Measurements from ENCODE around the gene ANKRD61.
"Not testable (repeated sequence)": the region's sequence is repeated elsewhere in the genome, so short reads cannot be mapped to it uniquely, and the experiment has no call there.

Gene ANKRD61

GRCh38 chr7:6030988-6031387, at the start of gene ANKRD61:
Gene ANKRD61 (plus strand): TSS chr7:6031376. CDS start chr7:6031376, 0 bp downstream.
- no peak for DNase-seq (ENCODE audit: low read depth in 2 of 2)

GRCh38 chr7:5987061-5987460, 44.1 kb upstream of the ANKRD61 start:
- not testable (repeated sequence) for DNase-seq (ENCODE audit: low read depth in 2 of 2)

DNA sequence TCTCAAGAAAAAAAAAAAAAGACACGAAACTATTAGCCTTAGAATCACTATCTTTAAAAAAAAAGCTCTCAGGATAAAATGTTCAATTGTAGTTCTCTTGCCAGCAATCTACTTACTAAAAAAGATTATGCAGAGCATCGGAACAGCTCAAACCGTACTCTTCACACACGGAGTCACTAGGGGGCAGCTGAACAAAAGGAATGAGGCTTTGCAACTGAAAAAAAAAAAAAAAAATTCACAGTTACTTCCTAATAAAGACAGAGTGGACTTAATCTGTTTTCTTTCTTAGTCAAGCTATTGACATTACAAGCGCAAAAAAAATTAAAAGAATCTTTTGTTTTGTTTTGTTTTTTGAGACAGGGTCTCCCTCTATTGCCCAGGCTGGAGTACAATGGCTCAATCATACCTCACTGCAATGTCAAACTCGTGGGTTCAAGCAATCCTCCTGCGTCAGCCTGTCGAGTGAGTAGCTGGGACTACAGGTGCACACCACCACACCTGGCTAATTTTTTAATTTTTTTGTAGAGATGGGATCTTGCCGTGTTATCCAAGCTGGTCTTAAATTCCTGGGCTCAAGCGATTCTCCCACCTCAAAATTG, 33.9 kb upstream of the ANKRD61 start:
- DNase-seq (ENCODE audit: low read depth in 2 of 2): peak in 1 of 2 donors; percentile 20

DNA sequence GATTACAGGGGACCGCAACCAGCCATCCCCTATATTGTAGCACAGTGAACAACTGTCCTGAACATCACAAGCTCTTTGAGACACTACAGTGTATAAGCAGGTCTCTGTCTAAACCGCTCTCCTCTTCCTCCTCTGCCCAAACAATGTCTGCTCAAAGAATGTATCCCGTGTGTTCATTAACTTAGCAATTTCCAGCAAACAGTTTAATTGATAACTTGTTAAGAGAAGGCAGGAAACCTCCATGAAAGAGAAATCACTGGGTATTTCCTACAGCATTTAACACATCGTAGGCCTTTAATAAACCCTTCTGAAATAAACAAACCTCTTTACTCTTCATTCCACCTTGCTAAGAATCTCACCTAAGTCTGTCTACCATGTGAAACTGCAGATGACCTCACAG, 23.8 kb upstream of the ANKRD61 start:
- DNase-seq (ENCODE audit: low read depth in 2 of 2): no peak

DNA sequence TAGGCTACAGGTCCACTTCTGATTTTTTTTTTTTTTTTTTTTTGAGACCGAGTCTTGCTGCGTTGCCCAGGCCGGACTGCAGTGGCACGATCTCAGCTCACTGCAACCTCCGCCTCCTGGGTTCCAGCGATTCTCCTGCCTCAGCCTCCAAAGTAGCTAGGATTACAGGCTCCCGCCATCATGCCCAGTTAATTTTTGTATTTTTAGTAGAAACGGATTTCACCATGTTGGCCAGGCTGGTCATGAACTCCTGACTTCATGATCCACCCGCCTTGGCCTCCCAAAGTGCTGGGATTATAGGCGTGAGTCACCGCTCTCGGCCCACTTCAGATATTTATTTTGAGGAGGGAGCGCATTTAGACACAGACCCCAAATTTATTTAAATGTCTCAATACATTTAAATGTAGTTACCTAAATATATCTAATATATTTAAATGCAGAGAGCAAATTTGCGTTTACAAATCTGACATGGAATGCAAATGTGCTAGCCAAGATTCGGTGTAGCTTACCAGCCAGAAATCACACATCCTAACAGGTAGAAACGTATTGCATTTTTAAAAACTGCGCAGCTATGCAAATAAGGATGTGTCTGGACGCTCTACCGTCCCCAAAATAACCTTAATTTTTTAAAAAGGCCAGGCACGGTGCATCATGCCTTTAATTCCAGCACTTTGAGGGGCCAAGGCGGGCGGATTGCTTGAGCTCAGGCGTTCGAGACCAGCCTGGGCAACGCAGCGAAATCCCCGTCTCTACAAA, 23.2 kb upstream of the ANKRD61 start:
- not testable (repeated sequence) for DNase-seq (ENCODE audit: low read depth in 2 of 2)

DNA sequence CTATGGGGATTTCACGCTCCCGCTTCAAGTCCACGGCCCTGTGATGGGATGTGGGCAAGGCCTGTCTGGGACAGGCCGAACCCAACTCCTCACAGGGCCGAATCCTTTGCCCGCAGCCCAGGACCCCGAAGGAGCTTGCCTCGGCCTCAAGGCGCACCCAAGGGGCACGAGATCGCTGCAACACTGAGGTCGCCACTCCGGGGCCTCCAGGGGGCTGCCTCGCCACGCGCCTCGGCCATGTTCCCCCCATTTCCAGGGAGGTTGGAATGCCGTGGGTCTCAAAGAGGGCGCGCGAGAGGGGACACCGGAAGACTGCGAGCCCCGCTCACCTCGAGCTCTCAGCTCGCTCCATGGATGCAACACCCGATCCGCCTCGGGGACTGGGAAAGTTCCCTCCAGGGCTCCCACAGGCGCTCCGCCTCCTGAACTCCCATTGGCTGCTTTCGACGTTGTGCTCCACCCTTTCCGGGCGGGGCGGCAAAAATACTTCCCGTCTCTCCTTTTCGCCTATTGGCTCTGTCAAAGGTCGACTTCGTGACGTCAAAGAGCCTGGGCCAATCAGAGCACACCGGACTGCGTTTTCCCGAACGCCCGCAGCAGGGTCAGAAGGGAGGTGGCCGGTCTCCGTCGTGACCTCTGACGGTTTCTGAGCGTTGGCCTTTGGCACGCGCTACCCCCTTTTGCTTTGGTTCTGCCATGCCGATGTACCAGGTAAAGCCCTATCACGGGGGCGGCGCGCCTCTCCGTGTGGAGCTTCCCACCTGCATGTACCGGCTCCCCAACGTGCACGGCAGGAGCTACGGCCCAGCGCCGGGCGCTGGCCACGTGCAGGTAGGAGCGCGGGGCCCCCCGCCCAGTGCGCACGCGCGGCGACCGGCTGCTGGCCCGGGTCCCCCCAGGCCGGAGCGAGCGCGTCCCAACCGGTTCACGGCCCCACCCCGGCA, 22.2 kb upstream of the ANKRD61 start, which contains the start of the genes AIMP2 and PMS2:
Gene AIMP2, plus strand, starts transcription at position 605 of the 944 bp plus-strand sequence. Its CDS starts 92 bp downstream, at position 697.
Gene PMS2, minus strand, starts transcription at position 382 of the 944 bp plus-strand sequence. Its CDS starts 30 bp downstream, at position 352.
- peak; percentile 95 to 96 for DNase-seq (ENCODE audit: low read depth in 2 of 2)

DNA sequence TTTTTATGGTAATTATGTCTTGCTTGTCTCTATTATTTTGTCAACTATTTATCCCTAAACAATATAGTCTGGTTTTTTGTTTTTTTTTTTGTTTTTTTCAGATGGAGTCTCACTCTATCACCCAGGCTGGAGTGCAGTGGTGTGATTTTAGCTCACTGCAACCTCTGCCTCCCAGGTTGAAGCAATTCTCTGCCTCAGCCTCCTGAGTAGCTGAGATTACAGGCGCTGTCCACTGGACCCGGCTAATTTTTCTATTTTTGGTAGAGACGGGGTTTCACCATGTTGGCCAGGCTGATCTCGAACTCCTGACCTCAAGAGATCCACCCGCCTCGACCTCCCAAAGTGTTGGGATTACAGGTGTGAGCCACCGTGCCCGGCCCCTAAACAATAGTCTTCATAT, 20.8 kb upstream of the ANKRD61 start:
- DNase-seq (ENCODE audit: low read depth in 2 of 2): not testable (repeated sequence)

GRCh38 chr7:6011541-6011940, 19.6 kb upstream of the ANKRD61 start:
- DNase-seq (ENCODE audit: low read depth in 2 of 2): no peak

GRCh38 chr7:6012355-6013104, 18.6 kb upstream of the ANKRD61 start:
- no peak for DNase-seq (ENCODE audit: low read depth in 2 of 2)

GRCh38 chr7:6015917-6016652, 15.1 kb upstream of the ANKRD61 start:
- no peak for DNase-seq (ENCODE audit: low read depth in 2 of 2)

DNA sequence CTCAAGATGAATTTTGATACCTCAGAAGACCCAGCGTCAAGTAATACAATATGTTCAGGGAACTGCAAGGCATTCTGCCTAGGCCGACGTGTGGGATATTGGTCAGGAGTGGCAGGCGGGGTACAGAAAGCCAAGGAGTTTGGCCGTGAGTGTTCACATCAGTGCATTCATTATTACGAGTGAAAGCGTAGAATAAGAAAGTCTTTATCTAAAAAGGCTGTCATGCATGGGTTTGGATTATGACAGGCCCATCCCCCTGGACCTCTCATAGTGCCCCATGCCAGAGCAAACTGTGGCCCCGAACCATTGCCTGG, 14.6 kb upstream of the ANKRD61 start:
- no peak for DNase-seq (ENCODE audit: low read depth in 2 of 2)

GRCh38 chr7:6020371-6021286, 10.5 kb upstream of the ANKRD61 start:
- no peak for DNase-seq (ENCODE audit: low read depth in 2 of 2)

GRCh38 chr7:6022707-6023106, 8.5 kb upstream of the ANKRD61 start:
- no peak for DNase-seq (ENCODE audit: low read depth in 2 of 2)

DNA sequence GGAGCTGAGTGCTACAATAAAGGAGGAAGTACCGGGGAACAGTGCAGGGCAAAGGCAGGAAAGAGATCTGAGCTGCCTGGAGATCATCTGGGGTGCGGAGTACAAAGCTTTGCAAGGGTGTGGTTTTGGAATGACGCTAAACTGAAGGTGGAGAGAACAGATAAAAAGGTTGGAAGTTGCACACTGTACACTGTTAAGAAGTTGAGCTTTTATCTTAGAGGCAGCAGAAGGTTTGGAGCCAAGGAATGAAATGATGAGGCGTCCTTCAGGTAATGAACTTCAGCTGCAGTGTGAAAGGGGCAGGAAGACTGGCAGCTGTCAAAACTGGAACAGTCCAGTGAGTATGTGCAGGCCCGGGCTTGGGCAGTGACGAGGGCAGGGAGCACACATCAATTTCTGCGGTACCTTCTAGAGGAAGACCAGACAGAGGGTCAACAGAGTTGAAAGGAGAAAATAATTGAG, 7.2 kb upstream of the ANKRD61 start:
- DNase-seq (ENCODE audit: low read depth in 2 of 2): no peak

DNA sequence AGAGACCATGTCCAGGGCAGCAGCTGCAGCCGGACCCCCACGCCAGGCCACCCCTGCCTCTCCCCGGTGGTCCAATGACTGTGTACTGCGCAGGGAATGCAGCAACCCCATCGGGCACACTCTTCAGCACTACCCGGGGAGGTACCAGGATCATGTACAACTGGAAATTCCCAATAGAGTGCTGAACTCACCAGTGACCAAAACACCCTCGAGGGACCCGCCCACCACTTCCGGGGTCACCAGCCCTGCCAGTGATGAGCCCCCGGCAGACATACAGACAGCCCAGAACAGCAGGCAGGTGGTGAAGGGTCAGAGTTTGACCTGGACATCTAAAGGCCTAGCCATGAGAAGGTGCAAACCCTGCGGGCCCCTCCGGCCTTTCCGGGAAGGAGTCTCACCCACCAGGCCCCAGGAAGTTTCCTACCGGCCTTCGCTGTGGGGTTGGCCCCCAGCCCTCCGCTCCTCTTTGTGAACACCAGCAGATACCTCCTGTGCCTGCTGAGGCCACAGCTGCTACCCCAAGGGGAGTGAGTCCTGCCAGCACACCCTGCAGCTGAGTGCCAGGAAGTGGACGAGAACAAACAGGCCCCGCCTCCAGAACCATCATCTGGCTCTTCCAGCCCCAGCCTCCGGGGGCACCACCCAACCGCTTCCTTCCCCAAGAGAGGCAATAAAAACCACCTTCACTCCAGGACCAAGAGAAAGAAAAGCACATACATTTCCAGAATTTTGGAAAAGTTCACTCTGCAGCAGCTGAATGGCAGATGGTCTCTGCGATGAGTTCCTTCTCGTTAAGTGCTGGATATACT, 5.0 kb upstream of the ANKRD61 start:
- DNase-seq (ENCODE audit: low read depth in 2 of 2): peak; percentile 35 to 52

GRCh38 chr7:6026820-6027311, 4.3 kb upstream of the ANKRD61 start:
- DNase-seq (ENCODE audit: low read depth in 2 of 2): no peak

DNA sequence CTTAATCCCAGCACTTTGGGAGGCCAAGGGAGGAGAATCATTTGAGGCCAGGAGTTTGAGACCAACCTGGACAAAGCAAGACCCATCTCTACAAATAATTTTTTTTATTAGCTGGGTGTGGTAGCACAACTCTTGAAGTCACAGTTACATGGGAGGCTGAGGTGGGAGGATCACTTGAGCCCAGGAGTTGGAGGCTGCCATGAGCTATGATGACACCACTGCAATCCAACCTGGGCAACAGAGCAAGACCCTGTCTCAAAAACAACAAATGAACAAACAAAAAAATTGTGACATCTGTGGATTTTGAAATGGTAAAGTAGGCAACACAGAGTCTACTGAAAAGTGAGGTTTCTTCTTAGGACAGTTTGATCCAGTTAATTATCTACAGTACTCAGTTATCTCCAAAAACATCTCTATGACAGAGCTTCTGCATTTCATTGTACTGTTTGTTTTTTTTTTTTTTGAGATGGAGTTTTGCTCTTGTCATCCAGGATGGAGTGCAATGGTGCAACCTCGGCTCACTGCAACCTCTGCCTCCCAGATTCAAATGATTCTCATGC, 3.3 kb upstream of the ANKRD61 start:
- no peak for DNase-seq (ENCODE audit: low read depth in 2 of 2)

DNA sequence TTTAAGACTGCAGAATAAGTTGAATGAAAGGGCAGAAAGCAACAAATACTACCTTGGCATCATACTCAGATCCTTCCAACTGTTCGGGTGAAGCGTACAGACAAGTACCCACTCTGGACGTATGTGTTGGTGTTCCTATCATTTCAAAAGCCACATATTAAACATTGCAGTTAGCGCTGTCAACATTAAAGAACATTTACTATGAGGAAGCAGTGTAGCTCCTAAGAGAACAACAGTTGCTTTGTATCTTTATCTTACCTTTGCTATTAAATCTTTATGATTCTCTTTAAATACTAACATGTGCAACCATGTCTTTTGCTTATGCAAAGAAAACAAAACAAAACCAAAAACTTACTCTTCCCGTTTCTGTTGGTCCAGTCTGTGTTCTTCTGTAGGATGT, 2.6 kb upstream of the ANKRD61 start:
- DNase-seq (ENCODE audit: low read depth in 2 of 2): no peak
